Measurements from ENCODE around the gene RBM43.
"Not testable (repeated sequence)": the region's sequence is repeated elsewhere in the genome, so short reads cannot be mapped to it uniquely, and the experiment has no call there.

The RBM43 gene

DNA sequence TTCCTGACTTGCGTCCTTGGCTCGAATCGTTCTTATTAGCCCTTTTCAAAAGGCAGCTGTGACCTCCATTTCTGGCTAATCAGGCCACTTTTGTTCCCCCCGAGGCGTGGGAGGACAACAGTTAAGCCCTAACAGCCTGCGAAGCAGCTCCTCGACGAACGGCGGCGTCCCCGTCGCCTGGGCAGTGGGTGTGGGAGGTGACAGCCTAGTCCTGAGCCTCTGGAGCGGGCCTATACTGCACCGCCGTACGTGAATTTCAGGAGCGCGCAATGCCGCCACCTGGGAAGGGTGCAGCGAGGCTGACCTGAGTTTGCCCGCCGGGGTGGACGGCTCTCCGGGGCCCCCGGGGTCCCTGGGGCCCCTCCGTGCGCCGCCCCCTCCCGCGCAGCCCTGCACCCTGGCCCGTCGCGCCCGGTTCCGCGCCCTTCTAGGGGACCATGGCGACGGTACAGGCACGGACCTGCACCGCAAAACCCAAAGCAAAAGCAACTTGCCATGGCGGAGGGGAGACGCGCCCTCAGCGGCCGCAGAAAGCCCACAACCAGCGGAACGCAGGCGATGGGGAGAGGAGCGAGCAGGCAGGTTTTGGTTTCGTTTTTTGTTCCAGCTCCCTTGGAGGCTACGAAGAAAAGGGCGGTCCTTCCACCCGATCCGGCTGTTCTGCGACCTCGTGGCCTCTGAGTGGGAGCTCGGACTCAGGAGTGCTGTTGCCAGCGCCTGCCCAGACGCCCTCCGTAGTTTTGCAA is at the start of gene RBM43:
RBM43 (minus strand) TSS at position 633 of the 746 bp plus-strand sequence; CDS start at position 497, 136 bp downstream.
- peak; percentile 96 for DNase-seq

DNA sequence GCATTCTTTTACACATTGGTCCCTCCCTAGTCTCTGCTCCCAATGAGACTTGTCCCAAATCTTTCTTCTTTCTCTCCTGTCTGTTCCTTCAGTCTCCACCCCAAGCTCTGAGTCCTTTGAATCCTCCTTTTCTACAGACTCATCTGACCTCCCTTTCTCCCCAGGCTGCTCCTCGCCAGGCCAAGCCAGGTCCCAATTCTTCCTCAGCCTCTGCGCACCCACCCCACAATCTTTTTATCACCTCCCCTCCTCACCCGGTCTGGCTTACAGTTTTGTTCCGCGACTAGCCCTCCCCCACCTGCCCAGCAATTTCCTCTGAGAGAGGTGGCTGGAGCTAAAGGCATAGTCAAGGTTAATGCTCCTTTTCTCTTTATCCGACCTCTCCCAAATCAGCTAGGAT is 48.6 kb upstream of the RBM43 start:
- DNase-seq: not testable (repeated sequence)

DNA sequence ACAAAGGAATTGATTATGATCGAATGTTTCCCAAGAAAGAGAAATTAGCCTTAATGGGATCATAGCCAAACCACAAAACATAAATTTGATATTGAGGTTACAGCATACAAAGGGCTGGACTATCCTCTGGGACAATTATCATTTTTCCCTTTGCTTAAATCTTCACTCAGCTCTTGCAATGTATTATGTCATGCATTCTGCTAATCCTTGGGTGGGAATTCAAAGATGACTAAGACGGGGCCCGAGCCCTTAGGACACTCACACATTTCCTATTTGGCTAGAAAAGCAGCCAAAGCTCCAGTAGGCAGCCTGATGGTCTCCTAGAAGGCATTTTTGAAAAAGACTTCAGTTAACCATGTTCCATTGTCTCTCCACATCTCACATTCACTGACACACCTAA is 45.0 kb upstream of the RBM43 start:
- DNase-seq: peak; percentile 67

DNA sequence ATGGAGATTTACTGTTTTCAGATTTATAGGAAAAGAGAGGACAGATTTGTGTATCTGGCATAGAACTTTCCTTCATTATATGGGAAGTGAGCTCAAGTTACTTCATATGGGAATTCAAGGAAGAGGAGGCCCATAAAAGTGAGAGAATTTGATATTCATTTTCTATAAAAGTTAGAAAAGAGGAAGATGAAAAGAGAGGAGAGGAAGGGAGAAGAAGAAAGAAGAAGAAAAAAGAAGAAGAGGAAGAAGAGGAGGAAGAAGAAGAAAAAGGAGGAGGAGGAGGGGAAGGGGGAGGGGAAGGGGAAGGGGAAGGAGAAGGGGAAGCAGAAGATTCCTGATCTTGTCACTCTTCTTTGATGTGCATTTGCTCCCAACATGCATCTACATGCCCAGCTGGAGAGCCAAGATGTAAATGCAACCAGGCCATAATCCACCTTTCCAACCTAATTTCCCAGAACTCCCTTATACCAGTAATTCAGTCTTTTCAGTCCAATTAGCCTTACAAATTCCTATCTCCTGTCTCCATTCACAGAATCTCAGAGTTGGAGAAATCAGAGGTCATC is 43.5 kb upstream of the RBM43 start:
- DNase-seq: no peak

- DNase-seq: peak; percentile 12
These were observed 41.2 kb upstream of the RBM43 start for GRCh38 chr2:151302879-151303278.

DNA sequence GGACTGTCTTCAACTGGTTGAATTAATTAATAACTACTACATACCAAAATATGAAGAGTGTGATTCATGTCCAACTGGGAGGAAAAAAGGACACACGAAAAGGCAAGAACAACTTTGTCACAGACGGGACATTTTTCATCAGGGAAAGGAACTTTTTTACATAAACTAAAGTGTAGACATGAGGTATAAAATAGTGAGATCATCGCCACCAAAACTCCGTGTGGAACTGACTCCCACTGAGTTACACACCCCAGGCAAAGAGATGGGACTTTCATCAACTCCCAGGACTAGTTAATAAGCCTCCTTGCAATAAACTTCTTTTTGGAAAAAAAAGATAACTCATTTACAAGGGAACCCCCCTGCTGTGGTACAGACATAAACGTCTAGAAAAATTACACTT is 40.7 kb upstream of the RBM43 start:
- DNase-seq: no peak

DNA sequence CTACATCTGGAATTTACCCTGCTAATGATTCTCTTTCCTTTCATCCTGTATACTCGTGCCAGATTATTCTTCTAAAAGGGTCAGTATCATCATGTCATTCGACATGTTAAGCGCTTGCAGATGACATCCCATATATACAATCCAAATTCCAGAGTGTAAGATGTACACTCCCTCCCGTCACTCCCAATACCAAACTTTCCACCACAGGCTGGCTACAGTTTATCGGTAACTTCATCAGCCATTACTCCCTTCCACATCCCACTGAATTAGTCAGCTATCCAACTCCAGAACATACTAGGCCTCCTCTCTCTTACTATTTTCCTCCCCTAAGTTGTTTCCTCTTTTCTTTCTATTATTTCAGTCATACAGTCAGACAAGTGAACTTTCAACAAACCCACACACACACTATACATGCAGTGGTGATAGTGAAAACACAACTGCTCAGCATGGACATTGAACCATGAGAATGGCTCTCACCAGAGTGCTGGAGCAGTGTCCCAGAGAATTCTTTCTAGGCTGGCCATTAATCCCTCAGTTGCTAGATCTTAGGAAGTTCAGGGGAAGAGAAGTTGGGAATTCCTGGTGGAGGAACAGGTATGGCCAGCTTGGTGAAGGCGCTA is 38.4 kb upstream of the RBM43 start:
- no peak for DNase-seq

GRCh38 chr2:151297882-151298281 is 36.2 kb upstream of the RBM43 start:
- no peak for DNase-seq

DNA sequence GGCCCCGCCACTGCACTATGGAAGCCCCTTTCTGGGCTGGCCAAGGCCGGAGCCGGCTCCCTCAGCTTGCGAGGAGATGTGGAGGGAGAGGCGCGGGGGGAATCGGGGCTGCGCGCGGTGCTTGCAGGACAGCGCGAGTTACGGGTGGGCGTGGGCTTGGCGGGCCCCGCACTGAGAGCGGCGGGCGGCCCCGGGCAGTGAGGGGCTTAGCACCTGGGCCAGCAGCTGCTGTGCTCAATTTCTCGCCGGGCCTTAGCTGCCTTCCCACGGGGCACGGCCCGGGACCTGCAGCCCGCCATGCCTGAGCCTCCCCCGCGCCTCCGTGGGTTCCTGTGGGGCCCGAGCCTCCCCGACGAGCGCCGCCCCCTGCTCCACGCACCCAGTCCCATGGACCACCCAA is 34.3 kb upstream of the RBM43 start:
- not testable (repeated sequence) for DNase-seq

DNA sequence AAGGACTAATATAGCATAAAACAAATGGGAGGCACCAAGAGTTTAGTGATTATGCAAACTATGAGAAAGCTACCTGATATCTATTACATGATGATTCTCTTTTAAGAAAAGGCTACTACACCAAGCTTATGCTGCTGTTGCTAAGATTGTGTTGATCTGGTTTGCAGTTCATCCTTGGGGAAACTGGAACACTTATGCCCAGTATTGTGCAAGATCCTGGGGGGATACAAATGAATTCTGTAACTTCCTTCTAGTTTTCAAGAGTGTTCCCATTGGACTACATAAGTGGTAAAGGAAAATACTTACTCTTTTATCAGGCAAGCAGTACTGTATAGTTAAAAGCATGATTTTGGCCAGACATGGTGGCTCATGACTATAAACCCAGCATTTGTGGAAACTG is 30.9 kb upstream of the RBM43 start:
- no peak for DNase-seq

DNA sequence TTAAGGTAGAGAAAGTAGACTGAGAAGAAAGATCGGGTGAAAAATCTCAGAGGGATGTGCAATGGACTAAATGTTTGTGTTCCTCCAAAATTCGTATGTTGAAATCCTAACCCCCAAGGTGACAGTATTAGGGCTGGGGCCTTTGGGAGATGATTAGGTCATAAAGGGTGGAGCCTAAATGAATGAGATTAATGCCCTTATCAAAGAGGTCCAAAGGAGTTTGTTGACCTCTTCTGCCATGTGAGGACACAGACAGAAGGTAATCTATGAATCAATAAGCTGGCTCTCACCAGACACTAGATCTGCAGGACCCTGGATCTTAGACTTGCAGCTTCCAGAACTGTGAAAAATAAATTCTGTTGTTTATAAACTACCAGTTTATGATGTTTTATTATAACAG is 30.5 kb upstream of the RBM43 start:
- DNase-seq: no peak

- no peak for DNase-seq
These were observed 29.6 kb upstream of the RBM43 start for GRCh38 chr2:151291224-151291623.

DNA sequence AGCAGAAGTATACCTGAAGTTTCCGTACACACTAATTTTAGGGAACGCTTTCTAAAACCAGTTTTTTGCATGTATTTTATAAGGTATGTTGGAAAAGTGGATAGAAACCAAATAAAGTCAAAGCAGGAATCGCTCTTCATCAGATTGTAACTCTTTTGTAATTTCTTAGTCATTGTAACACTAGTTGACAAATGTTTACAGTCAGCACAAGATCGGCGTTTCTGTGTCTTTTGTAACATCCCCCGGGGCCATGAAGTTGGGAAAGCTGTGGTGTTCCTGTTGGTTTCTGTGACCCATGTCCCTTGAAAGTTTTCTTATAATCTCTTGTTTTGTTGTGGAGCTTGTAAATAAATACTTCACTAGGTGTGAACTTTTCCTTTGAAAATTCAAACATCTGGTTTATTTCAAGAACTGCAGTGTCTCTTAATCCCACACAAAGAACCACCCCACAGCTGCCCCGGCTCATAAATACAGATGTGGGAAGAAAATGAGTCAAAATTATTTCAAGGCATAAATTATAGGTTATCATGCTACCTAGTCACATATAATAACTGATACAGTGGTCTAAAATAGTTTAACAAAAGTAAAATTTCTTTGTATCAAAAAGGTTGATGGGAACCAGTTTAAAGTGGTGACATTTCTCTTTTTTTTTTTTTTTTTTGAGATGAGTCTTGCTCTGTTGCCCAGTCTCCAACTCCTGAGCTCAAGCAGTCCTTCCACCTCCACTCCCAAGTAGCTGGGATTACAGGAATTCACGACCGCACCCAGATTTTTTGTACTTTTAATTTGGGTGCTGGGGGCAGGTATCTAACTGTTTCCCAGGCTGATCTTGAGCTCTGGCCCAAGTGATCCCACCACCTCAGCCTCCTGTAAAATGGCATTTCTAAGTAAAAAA is 28.6 kb upstream of the RBM43 start:
- peak; percentile 56 for DNase-seq

DNA sequence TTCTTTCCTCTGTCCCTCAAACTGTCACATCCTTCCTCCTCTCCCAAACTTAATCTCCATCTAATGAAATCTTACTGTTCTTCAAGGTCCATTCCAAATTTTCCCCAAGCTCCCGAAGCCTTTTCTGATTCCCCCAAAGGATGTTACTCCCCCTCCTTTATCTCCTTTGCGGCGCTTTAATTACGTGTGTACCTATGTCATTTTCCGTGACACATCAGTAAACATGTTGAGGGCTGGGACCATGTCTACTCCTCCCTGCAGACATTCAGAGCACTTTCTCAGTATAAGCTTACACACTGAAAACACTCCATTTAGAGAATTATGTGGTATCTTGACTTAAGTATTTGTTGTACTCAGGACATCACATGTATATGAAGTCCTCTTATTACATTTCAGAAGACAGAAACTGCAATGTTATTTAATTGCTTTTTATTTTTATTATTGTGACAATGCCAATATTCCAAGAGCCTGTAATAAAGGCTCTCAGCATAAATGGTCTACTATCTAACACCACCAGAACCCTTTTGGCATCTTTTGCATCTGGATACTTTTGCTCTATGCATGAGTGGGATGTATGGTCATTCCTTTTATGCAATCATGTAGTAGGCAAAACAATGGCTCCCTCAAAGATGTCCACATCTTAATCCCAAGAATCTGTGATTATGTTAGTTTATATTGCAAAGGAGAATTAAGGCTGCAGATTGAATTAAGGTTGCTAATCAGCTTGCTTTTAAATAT is 26.0 kb upstream of the RBM43 start:
- no peak for DNase-seq

GRCh38 chr2:151282401-151282800 is 20.7 kb upstream of the RBM43 start:
- DNase-seq: no peak

DNA sequence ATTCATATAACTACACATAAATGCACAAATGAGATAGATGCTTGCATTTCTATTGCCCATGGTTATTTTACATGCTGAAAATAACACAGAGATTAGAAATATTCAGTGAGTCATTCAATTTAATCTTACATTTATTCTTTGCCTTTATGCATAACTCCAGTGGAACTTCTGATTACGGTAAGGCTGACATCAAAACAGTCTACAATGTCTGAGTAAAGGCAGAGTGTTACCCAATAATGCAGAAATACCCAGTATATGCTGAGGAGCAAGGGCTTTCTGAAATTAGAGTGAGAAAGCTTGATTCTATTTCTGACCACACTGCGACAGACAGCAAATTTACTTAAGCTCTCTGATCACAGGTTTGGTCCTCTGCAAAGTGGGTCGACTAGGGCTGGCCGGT is 18.6 kb upstream of the RBM43 start:
- peak; percentile 50 for DNase-seq

- DNase-seq: no peak
These were observed 16.8 kb upstream of the RBM43 start for GRCh38 chr2:151278487-151278886.

DNA sequence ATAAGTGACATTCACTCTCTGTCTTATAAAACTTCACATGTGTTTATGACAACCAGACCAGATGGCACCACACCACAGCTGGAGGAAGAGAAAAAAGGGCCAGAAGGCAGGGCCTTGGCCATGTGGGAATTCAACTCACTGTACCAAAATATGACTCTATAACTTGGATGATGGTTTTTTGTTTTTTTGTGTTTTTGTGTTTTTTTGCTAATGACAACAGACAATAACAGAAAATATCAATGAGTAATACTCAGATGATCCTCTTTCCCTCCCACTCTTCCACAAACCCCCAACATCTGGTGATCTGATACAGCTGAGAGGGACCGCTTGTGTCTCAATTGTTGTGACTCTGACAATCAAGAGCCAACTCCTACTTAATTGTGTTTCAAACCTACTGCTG is 15.4 kb upstream of the RBM43 start:
- DNase-seq: no peak

- no peak for DNase-seq
These were observed 13.6 kb upstream of the RBM43 start for GRCh38 chr2:151275291-151275690.

GRCh38 chr2:151271824-151272223 is 10.2 kb upstream of the RBM43 start:
- no peak for DNase-seq

DNA sequence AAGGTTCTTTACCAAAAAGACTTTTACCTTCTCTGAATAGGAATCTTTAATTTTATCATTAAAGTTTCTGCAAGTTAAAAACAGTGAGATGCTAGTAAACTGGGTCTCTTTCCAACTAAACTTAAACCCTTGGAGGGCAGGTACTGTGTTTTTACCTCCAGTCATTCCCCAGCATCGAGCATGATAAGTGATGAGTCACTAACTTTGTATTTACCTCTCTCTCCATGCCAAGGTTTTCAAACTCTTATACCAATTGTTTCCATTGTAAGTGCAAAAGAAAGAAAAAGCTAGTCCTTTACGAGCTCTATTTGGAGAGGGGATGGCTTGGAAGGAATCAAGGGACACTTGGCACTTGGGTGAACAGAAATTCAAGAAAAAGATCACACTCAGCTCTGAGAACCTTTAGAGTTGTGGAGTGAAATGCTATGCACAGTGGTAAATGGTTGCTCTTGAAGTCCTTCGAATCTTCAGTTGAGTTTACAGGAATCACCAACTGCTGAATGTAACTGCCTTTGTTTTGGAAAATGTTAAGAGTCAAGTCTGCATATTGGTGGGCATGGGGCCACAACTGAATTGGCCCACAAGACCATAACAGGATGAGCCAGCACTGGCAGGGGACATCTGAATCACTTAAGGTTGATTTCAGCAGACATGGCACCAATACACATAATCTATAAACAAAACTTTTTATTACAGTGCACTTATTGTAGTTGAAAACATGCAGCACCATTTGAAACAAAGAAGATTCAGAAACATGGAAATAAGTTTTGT is 8.3 kb upstream of the RBM43 start:
- DNase-seq: no peak

DNA sequence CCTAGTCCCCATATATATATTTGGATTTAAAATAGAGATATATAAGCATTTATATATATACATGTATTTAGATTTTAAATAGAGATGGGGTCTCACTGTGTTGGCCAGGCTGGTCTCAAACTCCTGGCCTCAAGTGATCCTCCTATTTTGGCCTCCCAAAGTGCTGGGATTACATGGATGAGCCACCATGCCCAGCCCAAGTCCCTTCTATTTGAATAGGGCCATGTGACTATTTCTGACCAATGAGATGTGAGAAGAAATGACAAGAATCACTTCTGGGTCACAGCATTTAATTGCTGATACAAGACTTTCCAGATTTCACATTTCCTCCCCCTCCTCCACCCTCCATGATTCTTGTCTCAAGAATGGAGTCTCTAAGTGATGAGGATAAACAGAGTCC is 6.4 kb upstream of the RBM43 start:
- DNase-seq: no peak
